NCI-H2227 treated with DMSO at 0.1 percent for 48 hours (cell line): Measurements from ENCODE around the gene CCR5AS.
"Not testable (repeated sequence)": the region's sequence is repeated elsewhere in the genome, so short reads cannot be mapped to it uniquely, and the experiment has no call there.

Experiments used
- DNase-seq: peaks from one replicate; lab custom pipeline; 2025; lab: John Stamatoyannopoulos, UW

The CCR5AS gene

DNA sequence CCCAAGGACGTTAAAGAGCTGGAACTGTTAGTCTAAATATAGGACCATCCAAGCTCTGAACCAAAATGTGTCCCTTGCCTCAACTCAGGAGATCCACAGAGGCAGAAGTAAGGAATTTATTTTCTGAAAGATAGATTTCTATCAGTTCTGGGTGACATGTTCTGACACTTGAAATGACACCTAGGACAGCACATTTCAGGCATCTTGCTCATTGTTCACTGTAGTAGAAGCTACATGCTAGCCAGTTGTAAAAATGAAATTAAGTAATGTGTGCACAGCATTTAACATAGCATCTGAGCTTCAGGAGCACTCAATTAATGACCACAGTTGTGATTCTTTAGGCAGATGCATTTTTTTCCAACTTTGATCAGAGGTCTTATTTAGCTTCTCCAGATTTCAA is 52.4 kb downstream of the CCR5AS start:
- no peak for DNase-seq

DNA sequence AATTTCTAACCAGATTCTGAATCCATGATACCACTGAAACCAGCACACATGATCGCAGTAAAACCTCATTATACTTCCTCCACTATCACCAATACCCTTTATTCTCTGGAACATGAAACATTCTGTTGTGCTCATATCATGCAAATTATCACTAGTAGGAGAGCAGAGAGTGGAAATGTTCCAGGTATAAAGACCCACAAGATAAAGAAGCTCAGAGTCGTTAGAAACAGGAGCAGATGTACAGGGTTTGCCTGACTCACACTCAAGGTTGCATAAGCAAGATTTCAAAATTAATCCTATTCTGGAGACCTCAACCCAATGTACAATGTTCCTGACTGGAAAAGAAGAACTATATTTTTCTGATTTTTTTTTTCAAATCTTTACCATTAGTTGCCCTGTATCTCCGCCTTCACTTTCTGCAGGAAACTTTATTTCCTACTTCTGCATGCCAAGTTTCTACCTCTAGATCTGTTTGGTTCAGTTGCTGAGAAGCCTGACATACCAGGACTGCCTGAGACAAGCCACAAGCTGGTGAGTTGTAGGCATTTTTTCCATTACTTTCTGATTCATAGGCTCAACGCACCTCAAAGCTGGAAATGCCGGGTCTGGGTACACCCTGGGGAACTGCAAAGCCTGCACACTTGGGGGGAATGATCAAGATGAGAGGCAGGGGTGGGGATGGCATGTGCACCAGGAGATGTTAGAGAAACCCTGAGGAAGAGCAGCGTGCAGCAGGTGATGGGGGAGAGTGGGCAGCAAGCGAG is 53.0 kb downstream of the CCR5AS start, which contains the start of gene CCR2:
TSS of gene CCR2 (plus strand) at position 465 of the 764 bp plus-strand sequence. CDS start 3,417 bp downstream, outside the sequence.
- no peak for DNase-seq

DNA sequence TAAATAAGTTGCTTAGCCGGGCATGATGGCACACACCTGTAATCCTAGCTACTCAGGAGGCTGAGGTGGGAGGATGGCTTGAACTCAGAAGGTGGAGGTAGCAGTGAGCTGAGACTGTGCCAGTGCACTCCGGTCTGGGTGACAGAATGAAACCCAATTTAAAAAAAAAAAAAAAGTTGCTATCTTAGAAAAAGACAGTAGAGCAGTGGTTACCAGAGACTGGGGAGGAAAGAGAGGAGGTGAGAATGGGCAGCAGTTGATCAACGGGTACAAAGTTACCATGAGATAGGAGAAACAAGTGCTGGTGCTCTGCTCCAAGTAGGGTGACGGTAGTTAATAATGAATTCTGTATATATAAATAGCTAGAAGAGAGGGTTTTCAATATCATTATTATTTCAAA is 53.8 kb downstream of the CCR5AS start:
- DNase-seq: no peak

DNA sequence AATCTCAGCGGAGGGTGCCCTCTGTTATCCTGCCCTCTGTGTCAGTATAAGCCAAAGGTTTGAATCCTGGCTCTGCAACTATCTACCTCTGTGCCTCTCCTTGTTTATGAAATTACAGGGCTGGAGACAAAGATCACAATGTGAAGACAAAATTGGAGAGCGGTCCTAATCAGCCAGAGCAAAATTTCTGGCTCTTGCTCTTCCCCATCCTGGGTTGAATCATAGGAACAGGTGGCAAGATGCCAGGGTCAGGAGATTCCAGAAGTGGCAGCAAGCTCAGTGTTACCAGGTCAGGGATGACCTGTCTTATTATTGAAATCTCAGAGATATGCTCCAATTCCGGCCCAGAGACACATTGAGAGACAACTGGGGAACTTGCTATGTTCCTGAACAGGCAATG is 55.2 kb downstream of the CCR5AS start:
- DNase-seq: no peak

DNA sequence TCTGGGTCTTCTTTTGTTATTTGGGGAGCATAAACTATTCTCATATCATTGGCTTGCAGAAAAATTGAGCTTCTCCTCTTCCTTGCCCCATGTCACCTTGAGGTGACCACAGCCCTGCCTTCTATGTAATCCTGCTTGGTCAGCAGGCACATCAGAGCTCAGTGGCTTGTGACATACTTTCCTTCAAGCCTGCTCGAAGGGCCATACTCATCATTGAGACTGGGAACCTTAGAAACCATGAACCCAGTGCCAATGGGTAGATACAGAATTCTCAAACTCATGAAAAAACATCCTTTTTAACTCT is 56.7 kb downstream of the CCR5AS start:
- DNase-seq: no peak

DNA sequence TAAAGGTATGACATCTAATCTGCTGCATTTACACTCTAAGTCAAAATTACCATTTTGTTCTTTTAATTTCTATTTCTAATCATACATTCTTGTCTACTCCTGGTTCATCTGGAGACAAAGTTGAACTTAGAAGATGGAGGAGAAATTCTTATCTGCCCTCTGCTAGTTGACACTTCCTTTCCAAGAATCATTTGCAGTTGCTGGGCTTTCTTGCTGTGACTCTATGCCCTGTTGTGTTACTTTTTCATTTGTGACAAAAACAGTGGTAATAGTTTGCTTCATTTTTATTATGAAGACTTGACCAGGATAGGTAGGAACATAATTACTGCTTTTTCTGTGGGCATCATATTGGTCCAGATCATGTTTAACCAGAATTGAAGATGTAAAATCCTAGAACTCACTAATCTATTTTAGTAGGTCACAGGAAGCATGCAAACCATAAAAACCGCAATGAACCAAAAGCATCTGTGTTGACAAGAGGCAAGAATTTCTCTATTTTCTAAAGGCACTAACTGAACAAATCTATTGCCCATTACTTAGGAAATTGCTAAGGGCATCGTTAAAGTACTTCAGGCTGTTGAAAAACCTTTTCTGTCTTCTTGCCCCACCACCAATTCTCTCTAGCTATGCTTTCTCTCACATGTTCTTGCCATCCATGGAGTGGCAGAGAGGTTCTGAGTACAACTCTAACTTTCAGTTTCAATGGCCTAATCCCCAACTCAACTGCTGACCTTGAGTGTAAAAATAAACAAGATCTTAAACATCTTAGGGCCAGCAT is 57.2 kb downstream of the CCR5AS start:
- no peak for DNase-seq

DNA sequence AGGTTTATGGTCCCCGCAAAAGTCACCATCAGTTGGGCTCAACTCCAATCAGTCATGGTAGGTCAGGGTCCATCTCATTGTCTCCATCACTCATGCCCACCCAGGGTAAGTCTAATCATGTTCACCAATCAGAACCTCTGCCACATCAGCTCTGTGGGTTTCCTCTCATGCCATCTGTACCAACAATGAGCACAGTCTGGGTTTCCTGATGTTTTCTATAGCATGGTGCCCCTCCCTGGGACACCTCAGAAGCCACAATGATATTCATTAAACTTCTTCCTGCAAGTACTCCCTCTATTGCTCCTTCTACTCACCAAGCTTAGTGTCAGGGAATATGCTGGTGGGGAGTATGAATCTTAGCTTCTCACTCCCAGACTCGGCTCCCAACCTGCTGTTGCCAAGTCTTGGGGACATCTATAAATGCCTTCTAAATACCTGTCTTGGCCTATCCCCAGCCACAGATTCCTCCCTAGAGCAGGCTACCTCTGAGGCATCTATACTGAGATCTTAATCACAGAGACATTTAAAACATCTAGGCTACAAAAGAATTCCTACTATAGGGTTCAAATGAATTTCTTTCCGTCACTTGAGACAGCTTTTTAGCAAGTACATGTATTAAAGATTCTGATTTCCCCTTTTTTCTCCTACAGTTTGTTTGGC is 57.9 kb downstream of the CCR5AS start:
- DNase-seq: no peak

DNA sequence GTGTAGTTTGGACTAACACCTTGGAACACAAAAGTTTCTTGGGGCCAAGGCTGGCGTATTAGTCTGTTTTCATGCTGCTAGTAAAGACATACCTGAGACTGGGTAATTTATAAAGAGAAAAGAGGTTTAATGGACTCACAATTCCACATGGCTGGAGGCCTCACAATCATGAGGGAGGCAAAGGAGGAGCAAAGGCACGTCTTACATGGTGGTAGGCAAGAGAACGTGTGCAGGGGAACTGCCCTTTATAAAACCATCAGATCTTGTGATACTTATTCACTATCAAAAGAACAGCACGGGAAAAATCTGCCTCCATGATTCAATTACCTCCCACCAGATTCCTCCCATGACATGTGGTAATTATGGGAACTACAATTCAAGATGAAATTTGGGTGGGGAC is 62.4 kb downstream of the CCR5AS start:
- DNase-seq: no peak

DNA sequence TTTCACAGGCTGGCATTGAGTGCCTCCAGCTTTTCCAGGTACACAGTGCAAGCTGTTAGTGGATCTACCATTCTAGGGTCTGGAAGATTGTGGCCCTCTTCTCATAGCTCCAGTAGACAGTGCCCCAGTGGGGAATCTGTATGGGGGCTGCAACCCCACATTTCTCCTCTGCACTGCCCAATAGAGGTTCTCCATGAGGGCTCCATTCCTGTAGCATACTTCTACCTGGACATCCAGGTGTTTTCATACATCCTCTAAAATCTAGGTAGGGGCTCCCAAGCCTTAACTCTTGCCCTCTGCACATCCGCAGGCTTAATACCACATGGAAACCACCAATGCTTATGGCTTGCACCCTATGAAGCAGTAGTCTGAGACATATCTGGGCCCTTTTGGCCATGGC is 68.0 kb downstream of the CCR5AS start:
- no peak for DNase-seq

DNA sequence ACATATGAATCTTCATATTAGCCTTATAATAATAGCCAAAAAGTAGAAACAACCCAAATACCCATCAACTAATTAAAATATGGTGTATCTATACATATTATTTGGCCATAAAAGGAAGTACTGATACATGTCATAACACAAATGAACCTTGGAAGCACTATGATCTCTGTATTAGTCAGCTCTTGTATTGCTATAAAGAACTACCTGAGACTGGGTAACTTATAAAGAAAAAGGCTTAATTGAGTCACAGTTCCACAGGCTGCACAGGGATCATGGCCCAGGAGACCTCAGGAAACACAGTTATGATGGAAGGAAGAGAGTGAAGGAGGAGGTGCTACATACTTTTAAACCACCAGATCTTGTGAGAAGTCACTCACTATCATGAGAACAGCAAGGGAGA is 69.0 kb downstream of the CCR5AS start:
- no peak for DNase-seq

DNA sequence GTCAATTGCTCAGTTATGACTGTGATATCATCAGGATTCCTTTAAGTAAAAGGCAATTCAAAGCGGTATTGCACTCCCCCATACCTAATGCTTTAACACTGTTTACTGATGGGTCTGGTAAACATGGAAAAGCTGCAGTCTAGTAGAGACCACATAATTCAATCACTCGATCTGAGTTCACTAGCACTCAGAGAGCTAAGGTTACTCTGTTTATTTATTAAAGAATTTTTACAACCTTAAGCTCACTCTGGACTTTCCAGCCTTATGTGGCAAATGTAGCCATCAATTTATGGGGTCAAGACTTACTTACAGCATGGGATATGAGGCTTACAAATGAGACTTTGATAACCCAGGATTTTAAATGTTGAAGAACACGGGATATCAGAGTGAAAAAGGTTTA is 71.3 kb downstream of the CCR5AS start:
- DNase-seq: no peak

DNA sequence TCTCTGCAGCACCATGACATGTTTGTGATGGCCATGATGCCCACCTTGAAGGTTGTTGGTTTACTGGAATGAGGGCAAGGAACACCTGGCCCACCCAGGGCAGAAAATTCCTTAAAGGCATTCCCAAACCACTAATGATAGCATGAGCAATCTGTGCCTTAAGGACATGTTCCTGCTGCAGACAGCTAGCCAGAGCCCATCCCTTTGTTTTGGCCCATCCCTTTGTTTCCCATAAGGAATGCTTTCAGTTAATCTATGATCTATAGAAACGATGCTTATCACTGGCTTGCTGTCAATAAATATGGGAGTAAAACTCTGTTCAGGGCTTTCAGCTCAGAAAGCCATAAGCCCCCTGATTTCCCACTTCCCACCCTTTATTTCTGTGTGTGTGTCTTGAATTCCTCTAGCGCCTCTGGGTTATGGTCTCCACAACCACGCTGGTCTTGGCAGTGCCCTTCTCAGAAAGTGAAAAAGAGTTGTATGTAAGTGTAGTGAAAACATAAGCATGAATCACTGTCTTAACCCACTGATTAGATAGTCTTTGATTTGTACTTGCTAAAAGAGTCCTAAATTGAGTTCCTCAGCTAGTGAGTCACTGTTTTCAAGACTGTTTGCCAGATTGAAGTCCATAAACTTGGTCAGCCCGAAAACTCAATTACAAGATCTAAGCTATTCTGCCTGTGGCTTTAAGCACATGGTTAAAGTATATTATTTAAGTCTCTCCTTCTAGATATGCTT is 72.0 kb downstream of the CCR5AS start:
- no peak for DNase-seq

DNA sequence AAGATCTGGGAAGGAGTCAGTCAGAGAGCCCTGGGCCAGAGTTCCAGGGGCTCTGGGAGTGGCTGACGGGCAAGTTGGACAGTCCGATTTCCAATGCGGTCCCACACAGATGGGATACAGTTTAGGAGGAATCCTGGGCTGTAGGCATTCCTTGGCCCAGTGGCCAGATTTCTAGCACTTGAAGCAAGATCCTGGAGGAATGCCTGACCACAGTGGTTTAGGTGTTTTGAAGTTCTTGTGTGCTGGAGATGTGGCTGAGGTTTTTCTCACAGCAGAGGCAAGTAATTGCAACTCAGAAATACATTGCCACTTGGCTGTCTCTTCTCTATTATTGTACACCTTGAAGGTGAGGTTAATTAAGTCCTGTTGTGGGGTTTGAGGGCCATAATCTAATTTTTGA is 76.2 kb downstream of the CCR5AS start:
- DNase-seq: not testable (repeated sequence)

DNA sequence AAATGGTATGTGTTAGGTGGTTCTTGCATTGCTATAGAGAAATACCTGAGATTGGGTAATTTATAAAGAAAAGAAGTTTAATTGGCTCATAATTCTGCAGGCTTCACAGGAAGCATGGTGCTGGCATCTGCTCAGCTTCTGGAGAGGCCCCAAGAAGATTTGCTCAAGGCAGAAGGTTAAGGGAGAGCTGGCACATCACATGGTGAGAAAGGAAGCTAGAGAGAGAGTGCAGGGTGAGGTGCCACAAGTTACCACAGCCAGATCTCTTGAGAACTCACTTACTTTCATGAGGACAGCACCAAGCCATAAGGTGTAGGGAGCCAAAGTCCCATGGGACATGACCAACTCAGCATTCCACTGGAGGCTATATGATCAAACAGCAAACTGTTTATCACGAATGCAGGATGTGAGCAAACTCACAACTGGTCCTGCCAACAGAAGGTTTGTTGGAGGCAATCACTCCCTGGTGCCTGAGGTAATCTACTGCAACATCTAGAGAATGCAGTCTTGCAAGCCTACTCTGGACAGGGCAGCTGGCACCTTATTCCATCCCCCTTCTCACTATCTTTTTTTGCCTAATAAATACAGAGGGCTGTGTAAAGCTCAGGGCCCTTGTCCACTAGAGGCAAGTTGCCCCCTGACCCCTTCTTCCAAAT is 81.1 kb downstream of the CCR5AS start:
- DNase-seq: no peak

DNA sequence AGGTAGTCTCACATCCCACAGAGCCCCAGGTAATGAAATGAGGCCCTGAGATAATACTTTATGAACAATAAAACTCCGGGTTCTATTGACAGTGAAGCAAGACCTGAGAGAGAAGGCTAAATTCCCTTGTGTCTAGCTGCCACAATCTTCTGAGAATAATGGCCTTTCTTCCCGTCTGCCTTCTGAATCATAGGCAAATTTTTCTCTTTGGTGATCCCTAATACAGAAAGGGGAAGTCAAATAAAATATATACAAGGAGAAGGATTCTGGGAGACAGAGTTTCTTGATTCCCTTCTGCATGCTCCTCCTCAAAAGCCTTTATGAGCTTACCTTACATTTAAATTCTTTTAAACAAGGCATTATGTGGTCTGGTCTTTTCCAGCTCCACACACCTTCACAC is 82.8 kb downstream of the CCR5AS start:
- no peak for DNase-seq

DNA sequence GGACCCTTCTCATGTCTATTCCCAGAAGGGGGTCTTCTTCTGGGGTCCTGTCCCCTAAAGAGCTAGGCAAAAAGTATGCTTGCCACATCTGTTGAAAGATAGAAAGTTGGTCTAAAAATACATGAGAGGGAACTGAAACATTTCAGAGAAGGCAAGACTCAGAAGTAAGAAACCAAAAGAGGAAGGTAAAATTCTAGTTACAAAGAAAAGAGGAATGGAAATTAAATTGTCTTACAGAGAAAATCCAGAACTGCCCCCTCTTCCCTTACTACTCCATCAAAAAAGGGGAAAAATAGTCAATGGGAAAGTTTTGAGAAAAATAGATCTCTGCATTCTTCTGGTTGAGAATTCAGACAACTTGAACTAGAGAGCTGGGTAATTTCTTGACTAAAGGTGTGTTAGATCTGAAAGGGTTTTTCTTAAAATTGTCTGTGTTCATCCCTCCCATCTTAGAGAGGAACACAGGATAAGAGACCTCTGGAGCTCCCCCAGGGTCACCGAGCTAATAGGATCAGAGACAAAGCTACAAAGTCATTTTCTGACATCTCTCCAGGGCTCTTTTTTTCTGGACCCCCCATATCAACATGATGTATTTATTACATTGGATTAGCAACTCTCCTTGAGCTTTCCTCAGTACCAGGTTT is 85.3 kb downstream of the CCR5AS start:
- DNase-seq: no peak

DNA sequence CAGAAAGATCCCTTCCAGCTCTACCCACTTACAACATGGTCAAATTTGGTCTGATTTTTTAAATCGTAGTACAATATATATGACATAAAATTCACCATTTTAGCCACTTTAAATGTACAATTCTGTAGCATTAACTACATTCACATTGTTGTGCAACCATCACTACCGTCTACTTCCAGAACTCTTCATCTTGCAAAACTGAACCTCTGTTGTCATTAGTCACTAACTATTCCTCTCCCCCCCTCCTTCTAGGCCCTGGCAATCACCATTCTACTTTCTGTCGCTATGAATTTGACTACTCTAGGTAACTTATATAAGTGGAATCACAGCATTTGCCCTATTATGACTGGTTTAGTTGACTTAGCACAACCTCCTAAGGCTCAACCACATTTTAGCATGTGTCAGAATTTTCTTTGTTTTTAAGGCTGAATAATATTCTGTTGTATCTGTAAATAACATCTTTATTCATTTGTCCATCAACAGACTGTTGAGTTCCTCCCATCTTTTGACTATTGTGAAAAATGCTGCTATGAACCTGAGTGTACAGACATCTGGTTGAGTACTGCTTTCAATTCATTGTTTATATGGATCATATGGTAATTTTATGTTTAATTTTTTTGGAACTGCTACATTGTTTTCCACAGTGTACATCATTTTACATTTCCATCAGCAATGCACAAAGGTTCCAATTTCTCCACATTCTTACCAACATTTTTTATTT is 88.5 kb downstream of the CCR5AS start:
- no peak for DNase-seq

DNA sequence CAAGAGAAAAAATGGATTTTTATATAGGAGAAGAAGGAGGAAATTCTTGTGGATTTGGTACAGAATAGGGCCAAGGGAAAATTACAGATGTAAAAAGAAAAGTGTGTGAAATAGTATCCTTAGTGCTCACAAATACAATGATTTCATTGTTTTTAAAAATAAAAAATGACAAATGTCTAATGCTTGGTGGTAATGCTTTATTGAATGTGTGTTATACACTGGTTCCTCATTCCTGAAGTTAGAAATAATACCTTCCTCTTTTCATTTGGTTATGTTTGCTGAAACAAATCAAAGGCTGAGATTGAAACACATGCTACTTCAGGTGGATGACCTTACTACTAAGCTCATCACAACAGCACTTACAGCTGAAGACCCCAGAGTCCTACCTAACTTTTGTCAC is 90.7 kb downstream of the CCR5AS start:
- DNase-seq: no peak

DNA sequence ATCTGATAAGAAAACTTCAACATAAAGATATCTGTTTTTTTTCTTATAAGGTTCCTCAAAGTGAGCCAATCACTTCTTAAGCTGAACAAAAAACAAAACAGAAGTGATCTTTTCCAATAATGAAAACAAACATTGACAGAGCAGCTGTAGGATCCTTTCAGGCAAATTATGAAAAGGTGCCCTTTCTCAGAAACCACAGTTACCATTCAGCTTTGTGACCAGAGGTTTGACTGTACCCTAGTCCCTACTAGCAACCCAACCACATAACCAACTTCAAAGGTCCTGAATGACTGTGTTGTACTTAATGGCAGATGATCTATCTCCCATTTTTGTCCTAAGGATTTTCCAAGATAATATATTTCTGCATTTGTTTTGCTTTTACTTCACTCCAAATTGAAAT is 92.3 kb downstream of the CCR5AS start:
- DNase-seq: no peak
